HG03196 (cell line): ENCODE results near the gene RABGAP1.

Experiments used
- ATAC-seq: cut with Tn5 transposase; IDR thresholded peaks from one replicate; pipeline ENCODE4 v1.9.1; 2021; ENCODE audit not compliant: unreplicated experiment

RABGAP1 gene

GRCh38 chr9:123108976-123109375, 168.2 kb downstream of the RABGAP1 start:
- no peak for ATAC-seq

GRCh38 chr9:123109540-123110279, 168.9 kb downstream of the RABGAP1 start:
- no peak for ATAC-seq

- no peak for ATAC-seq
Observed at GRCh38 chr9:123111427-123112014, 170.7 kb downstream of the RABGAP1 start.

- no peak for ATAC-seq
Observed at GRCh38 chr9:123112015-123112975, 171.5 kb downstream of the RABGAP1 start.

- ATAC-seq: no peak
Observed at GRCh38 chr9:123113185-123113584, 172.4 kb downstream of the RABGAP1 start.

- ATAC-seq: no peak
Observed at GRCh38 chr9:123115146-123115913, 174.5 kb downstream of the RABGAP1 start.

GRCh38 chr9:123116036-123116435, 175.2 kb downstream of the RABGAP1 start:
- ATAC-seq: no peak

- no peak for ATAC-seq
Observed at GRCh38 chr9:123119566-123119965, 178.7 kb downstream of the RABGAP1 start.

GRCh38 chr9:123120131-123120530, 179.3 kb downstream of the RABGAP1 start:
- no peak for ATAC-seq

- ATAC-seq: no peak
Observed at GRCh38 chr9:123120953-123121352, 180.1 kb downstream of the RABGAP1 start.

GRCh38 chr9:123121457-123121856, 180.6 kb downstream of the RABGAP1 start:
- ATAC-seq: no peak

GRCh38 chr9:123127512-123128075, 186.8 kb downstream of the RABGAP1 start:
- ATAC-seq: no peak

- ATAC-seq: no peak
Observed at GRCh38 chr9:123128591-123128990, 187.8 kb downstream of the RABGAP1 start.

- ATAC-seq: no peak
Observed at GRCh38 chr9:123129423-123129822, 188.6 kb downstream of the RABGAP1 start.

- no peak for ATAC-seq
Observed at GRCh38 chr9:123131258-123131657, 190.4 kb downstream of the RABGAP1 start.

GRCh38 chr9:123131993-123132392, 191.2 kb downstream of the RABGAP1 start:
- ATAC-seq: no peak

GRCh38 chr9:123132696-123133095, 191.9 kb downstream of the RABGAP1 start:
- no peak for ATAC-seq

GRCh38 chr9:123135430-123135829, 194.6 kb downstream of the RABGAP1 start:
- no peak for ATAC-seq

- no peak for ATAC-seq
Observed at GRCh38 chr9:123138163-123138562, 197.3 kb downstream of the RABGAP1 start.

GRCh38 chr9:123149067-123149466, 208.2 kb downstream of the RABGAP1 start:
- ATAC-seq: no peak
